GM19438 (cell line): ENCODE measurements around the gene MYBPC3.
"Not testable (repeated sequence)": the region's sequence is repeated elsewhere in the genome, so short reads cannot be mapped to it uniquely, and the experiment has no call there.

Experiments
- ATAC-seq: cut with Tn5 transposase; IDR thresholded peaks from one replicate; pipeline ENCODE4 v1.9.1; 2021; ENCODE audit warnings: low read depth; ENCODE audit not compliant: unreplicated experiment

Gene MYBPC3

DNA sequence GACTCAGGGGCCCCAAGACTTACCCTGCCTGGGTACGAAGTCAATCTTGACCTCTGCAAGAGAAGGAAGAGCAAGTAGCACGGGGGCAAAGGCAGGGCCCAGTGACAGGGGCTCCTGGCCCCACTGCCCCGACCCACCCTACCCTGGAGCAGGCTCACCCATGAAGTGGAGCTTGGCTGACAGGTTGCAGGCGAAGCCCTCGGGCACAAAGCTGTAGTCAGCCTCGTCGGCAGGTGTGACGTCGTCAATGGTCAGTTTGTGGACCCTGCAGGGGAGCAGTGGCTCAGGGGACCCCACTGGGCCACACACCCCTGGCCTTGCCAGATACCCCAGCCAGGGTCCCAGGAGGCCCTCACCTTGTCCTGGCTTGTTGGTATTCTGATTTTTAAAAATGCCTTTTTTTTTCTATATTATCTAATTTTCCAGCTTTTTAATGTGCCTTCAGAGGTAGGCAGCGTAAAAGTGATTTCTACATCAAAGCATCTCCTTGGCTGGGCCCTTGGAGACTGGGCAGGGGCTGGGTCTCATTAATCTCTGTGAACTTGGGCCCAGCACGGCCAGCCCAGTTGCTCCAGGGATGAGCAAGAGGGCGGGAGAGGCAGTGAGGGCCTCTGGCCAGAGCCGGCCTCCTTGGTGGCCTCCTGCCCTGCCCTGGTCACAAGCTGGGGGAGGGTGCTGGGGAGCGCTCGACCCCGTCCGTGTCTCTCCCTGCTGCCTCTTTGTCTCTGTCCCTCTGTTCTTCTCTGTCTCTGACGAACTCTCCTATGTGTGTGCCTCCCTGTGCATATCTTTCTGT is 11.3 kb downstream of the MYBPC3 start:
- ATAC-seq: no peak

- no peak for ATAC-seq
Measured at GRCh38 chr11:47340010-47340409, 12.5 kb downstream of the MYBPC3 start.

- ATAC-seq: no peak
Measured at GRCh38 chr11:47338396-47339241, 13.9 kb downstream of the MYBPC3 start.

DNA sequence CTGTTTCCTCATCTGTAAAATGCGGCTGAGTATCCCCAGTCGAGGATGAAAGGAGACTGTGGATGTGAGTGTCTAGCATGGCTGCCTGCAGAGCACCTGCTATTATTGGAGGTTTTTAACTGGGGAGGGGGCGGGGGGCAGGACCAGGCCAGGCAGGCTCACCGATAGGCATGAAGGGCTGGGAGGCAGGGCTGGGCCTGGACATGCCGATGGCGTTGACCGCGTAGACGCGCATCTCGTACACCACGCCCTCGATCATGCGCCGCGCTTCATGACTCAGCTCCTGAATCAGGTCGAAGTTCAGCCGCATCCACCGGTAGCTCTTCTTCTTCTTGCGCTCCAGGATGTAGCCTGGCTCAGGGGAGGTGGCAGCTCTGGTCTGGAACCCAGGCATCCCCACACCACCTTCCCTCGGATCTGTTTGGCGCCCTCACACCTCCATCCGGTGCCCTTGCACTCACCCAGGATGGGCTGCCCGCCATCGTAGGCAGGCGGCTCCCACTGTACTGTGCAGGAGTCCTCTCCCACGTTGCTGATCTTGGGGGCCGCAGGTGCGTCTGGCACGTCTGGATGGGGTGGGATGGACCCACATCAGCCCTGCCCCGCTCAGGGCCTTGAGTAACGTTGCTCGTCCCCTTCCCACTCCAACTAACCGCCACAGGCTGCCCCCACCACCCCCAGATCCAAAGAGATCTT is 15.1 kb downstream of the MYBPC3 start:
- no peak for ATAC-seq

DNA sequence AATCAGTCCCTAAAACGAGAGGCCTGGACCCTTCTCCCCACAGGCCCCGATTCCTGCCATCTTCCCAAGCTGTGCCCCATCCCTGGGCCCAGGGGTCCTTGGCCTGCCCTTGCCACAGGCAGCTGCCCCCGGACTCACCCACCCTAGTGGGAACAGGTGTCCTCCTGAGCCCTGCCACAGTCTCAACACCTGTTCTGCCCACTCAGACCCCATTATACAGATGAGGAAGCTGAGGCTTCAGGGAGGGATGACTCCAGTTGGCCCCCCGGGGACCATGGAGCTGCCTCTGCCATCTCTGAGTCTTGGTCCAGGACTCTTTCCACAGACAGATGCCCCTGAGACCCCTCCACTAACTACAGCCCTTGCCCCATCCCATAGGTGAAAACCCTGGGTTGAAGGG is 15.9 kb downstream of the MYBPC3 start:
- ATAC-seq: no peak

- no peak for ATAC-seq
Measured at GRCh38 chr11:47335733-47336132, 16.8 kb downstream of the MYBPC3 start.

- ATAC-seq: not testable (repeated sequence)
Measured at GRCh38 chr11:47334699-47335411, 17.6 kb downstream of the MYBPC3 start.

- ATAC-seq: no peak
Measured at GRCh38 chr11:47333886-47334443, 18.5 kb downstream of the MYBPC3 start.

DNA sequence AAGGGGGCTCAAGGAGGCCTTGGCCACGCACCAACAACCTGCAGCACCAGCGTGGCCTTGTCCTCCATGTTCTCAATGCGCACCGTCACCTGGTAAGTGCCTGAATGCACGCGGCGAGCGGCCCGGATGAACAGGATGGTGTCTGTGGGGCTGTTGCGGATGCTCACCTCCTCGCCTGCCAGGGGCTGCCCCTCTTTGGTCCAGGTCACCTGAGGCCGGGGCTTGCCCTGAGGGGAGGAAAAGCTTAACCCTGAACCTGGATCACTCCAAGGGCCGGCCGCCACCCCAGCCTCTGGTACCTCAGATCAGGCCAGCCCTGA is 19.0 kb downstream of the MYBPC3 start:
- no peak for ATAC-seq

GRCh38 chr11:47332791-47333525 is 19.5 kb downstream of the MYBPC3 start:
- ATAC-seq: no peak

DNA sequence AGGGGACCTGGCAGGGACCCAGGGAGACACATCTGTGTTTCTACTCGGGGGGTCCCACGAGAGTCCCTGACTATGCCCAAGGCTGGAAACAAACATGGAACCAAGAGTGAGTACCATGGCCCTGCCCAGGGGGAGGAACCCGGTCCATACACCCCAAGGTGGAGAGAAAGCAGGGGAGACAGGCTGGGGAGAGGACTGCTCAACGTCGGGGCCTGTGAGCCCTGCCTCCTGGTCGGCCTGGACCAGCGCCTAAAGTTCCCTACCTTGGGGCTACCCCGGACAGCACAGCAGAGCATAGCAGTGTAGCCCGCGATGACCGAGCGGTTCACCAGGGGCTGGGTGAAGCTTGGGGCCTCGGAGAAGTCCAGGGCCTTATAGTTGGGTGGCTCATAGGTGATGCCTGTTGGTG is 20.2 kb downstream of the MYBPC3 start:
- ATAC-seq: no peak

GRCh38 chr11:47331454-47332302 is 20.8 kb downstream of the MYBPC3 start:
- no peak for ATAC-seq

GRCh38 chr11:47329987-47330931 is 22.2 kb downstream of the MYBPC3 start:
- no peak for ATAC-seq

- no peak for ATAC-seq
Measured at GRCh38 chr11:47329431-47329986, 23.0 kb downstream of the MYBPC3 start.

- ATAC-seq: peak; percentile 68
Measured at GRCh38 chr11:47328449-47329390, 23.8 kb downstream of the MYBPC3 start.

GRCh38 chr11:47327949-47328348 is 24.6 kb downstream of the MYBPC3 start:
- ATAC-seq: no peak
